ENCODE measurements around the gene GFOD2. TPM values are rescaled to one million over a fixed set of nuclear protein-coding genes. Genes with fewer than 3 reads are reported as not detected.

Gene GFOD2
- total and polyA plus RNA-seq, 3 donors from 2014 or later, result 18.0 to 23.0 (median 20.4) TPM

- DNase-seq, result no peak
- WGBS, 2 donors, result 98 to 100% methylated on average over 4 of the region's 4 CpGs
Measured at GRCh38 chr16:67707210-67707609, 11.9 kb downstream of the GFOD2 start.

GRCh38 chr16:67704110-67704509 is 15.0 kb downstream of the GFOD2 start:
- TF ChIP-seq CTCF (IDR thresholded peaks at IDR 0.05), result no peak
- no peak for TF ChIP-seq POLR2A (IDR thresholded peaks at IDR 0.05)
- Histone ChIP-seq H3K27ac (no peak overlapping the region), H3K4me1 (no peaks in the 10 kb centered on the region), H3K36me3 (ENCODE audit: low read depth, missing control alignments) (no peaks in the 10 kb centered on the region), H3K4me3 (no peak overlapping the region), H3K27me3 (no peaks in the 10 kb centered on the region), H3K9me3 (no peaks in the 10 kb centered on the region)
- 91 to 92% methylated on average over 5 of the region's 5 CpGs for WGBS, 2 donors
- intact Hi-C loops (cut with DNase I; ENCODE audit: low total_unique reads), result no loop called here
- DNase-seq, result no peak

More at GRCh38 chr16:67707210-67707609, 11.9 kb downstream of the GFOD2 start:
- Histone ChIP-seq H3K27me3 (no peaks in the 10 kb centered on the region), H3K27ac (no peak overlapping the region), H3K36me3 (ENCODE audit: low read depth, missing control alignments) (no peaks in the 10 kb centered on the region), H3K9me3 (no peaks in the 10 kb centered on the region), H3K4me1 (no peaks in the 10 kb centered on the region), H3K4me3 (no peak overlapping the region)
- TF ChIP-seq CTCF (IDR thresholded peaks at IDR 0.05), result no peak
- TF ChIP-seq POLR2A (IDR thresholded peaks at IDR 0.05), result no peak
- intact Hi-C loops (cut with DNase I; ENCODE audit: low total_unique reads), result no loop called here

GRCh38 chr16:67703626-67704025 is 15.5 kb downstream of the GFOD2 start:
- Histone ChIP-seq H3K4me1 (no peaks in the 10 kb centered on the region), H3K9me3 (no peaks in the 10 kb centered on the region), H3K4me3 (no peak overlapping the region), H3K27me3 (no peaks in the 10 kb centered on the region), H3K36me3 (ENCODE audit: low read depth, missing control alignments) (no peaks in the 10 kb centered on the region), H3K27ac (no peak overlapping the region)
- 82 to 89% methylated on average over 2 of the region's 2 CpGs for WGBS, 2 donors
- no peak for DNase-seq
- intact Hi-C loops (cut with DNase I; ENCODE audit: low total_unique reads), result no loop called here
- TF ChIP-seq CTCF (IDR thresholded peaks at IDR 0.05), result no peak
- no peak for TF ChIP-seq POLR2A (IDR thresholded peaks at IDR 0.05)

- no peaks in the 10 kb centered on the region for H3K36me3 ChIP-seq (ENCODE audit: low read depth, missing control alignments)
- H3K9me3 ChIP-seq, result no peaks in the 10 kb centered on the region
- no peaks in the 10 kb centered on the region for H3K4me1 ChIP-seq
- WGBS, 2 donors, result 94 to 95% methylated on average over 4 of the region's 4 CpGs
- H3K4me3 ChIP-seq, result no peak overlapping the region
- intact Hi-C loops (cut with DNase I; ENCODE audit: low total_unique reads), result no loop called here
- no peak overlapping the region for H3K27ac ChIP-seq
- TF ChIP-seq POLR2A (IDR thresholded peaks at IDR 0.05) (no peak), CTCF (IDR thresholded peaks at IDR 0.05) (no peak)
- no peaks in the 10 kb centered on the region for H3K27me3 ChIP-seq
- DNase-seq, result no peak
Measured at GRCh38 chr16:67702130-67702529, 17.0 kb downstream of the GFOD2 start.

- intact Hi-C loops (cut with DNase I; ENCODE audit: low total_unique reads), result no loop called here
- WGBS, 2 donors, result 96 to 100% methylated on average over 1 of the region's 1 CpG
- no peaks in the 10 kb centered on the region for H3K36me3 ChIP-seq (ENCODE audit: low read depth, missing control alignments)
- no peak overlapping the region for H3K27ac ChIP-seq
- no peak overlapping the region for H3K4me3 ChIP-seq
- no peaks in the 10 kb centered on the region for H3K27me3 ChIP-seq
- DNase-seq, result no peak
- TF ChIP-seq POLR2A (IDR thresholded peaks at IDR 0.05) (no peak), CTCF (IDR thresholded peaks at IDR 0.05) (no peak)
- no peaks in the 10 kb centered on the region for H3K4me1 ChIP-seq
- H3K9me3 ChIP-seq, result no peaks in the 10 kb centered on the region
Measured at GRCh38 chr16:67701420-67701819, 17.7 kb downstream of the GFOD2 start.
